Gastroesophageal sphincter (tissue), 4 donors: ENCODE results near the gene RNF224. TPM values are rescaled to one million over a fixed set of nuclear protein-coding genes. Genes with fewer than 3 reads are reported as not detected.

Source experiments
- ATAC-seq: fragments of 150-250 bp; one replicate; pipeline ENCODE4 v1.9.1; 2016; ENCODE audit warnings: mild to moderate bottlenecking, moderate library complexity
- H3K27ac ChIP-seq, 4 donors: fragments of 200-600 bp; sonication (generic) in 3 of 4; 1 replicate in 3 of 4; 2 replicates in 1 of 4; pipeline ENCODE4 v1.5.1; 2016 to 2019
- H3K27me3 ChIP-seq: fragments of 200-600 bp; sonication (generic); one replicate; pipeline ENCODE4 v1.5.1; 2019
- H3K36me3 ChIP-seq, 2 donors: fragments of 200-600 bp; sonication (generic); one replicate each; pipeline ENCODE4 v1.5.1; 2019; ENCODE audit warnings: control low read depth in 1 of 2
- H3K4me1 ChIP-seq, 3 donors: fragments of 200-600 bp; sonication (generic); 1 replicate in 2 of 3; 2 replicates in 1 of 3; pipeline ENCODE4 v1.5.1; 2016 to 2019; ENCODE audit warnings: control low read depth in 2 of 3
- H3K4me3 ChIP-seq, 2 donors: fragments of 200-600 bp; sonication (generic); one replicate each; pipeline ENCODE4 v1.5.1; 2019; ENCODE audit warnings: mild to moderate bottlenecking in 1 of 2, moderate library complexity in 1 of 2
- H3K9me3 ChIP-seq, 3 donors: fragments of 200-600 bp; sonication (generic); one replicate each; pipeline ENCODE4 v1.5.1; 2017 to 2019; ENCODE audit warnings: control low read depth in 2 of 3
- EP300 ChIP-seq: sonication (generic); formaldehyde crosslinking; IDR thresholded peaks from one replicate; pipeline ENCODE4 v1.6.1; 2017; ENCODE audit warnings: antibody characterized with exemption, mild to moderate bottlenecking
- POLR2A ChIP-seq, 2 donors: fragments of 450-650 bp; IDR thresholded peaks; one replicate each; pipeline ENCODE4 v1.6.1; 2017; ENCODE audit warnings: antibody characterized with exemption in 2 of 2, mild to moderate bottlenecking in 2 of 2, moderate library complexity in 1 of 2
- POLR2AphosphoS5 ChIP-seq: sonication (generic); formaldehyde crosslinking; IDR thresholded peaks from one replicate; pipeline ENCODE4 v1.6.1; 2017; ENCODE audit warnings: antibody characterized with exemption
- WGBS, 2 donors: methylation state at CpG; one replicate each; pipeline ENCODE4 v1.1.5; 2018; ENCODE audit warnings: low coverage in 1 of 2; 5-methylcytosine and 5-hydroxymethylcytosine counted together
- total RNA-seq, 4 donors: library from RNA; depleted of rRNA; stranded (reverse); fragments of >200 nt; gene quantifications; one replicate each; pipeline ENCODE4 v1.1.0, GENCODE V29; 2016
- TF ChIP-seq, protein P1 (sequence below), 4 experiments: fragments of 200-600 bp in 2 of 4; fragments of 450-650 bp in 2 of 4; sonication (generic) in 1 of 4; IDR thresholded peaks; one replicate each; pipeline ENCODE4 v1.5.1; 2017 to 2019; ENCODE audit warnings: antibody characterized with exemption in 4 of 4, mild to moderate bottlenecking in 2 of 4, moderate library complexity in 2 of 4

The RNF224 gene
- total RNA-seq, 4 donors from 2014 or later = 0.57 TPM; not detected in 3

DNA sequence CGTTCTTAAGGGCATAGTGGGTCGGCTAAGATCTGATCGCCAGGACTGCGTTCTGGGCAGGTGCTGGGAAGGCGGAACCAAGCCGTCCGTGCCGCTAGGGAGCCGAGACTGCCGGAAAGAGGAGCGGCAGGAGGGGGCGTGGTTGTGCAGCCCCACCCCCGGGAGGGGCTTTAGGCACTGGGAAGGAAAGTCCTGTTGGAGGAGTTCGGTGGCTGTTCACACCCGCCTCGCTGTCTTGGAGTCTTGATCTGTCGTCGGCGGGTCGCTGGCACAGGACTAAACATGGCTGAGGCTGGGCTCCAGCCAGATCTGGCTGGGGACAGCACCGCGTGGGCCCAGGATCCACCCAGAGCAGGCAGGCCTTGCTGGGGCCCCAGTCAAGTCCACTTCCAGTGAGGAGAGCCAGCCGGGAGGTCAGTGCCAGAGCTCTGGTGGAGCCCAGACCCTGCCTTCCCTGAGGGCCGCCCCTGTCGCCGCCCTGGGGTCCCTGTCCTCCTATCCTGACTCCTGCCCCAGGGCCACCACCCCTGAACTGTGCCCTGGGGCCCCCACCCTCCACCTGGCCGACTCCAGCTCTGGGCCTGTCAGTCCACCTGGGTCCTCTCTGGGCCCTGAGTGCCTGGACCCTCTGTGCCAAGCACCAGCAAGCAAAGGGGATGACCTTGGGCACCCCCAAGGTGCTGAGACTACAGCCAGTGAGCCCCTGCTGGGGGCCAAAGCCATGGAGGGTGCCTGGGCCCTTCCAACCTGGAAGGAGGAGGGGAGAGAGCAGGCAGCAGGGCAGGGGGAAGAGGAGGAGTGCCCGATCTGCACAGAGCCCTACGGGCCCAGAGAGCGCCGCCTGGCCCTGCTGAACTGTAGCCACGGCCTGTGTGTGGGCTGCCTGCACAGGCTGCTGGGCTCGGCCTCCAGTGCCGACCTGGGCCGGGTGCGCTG, 9.8 kb upstream of the RNF224 start:
- WGBS, 2 donors = no CpG with 5 or more reads among the region's 36 CpGs
- Histone ChIP-seq H3K36me3 (peaks cover 0 to 28% of the 10 kb centered on the region in 2 donors), H3K9me3 (no peaks in the 10 kb centered on the region), H3K27me3 (no peaks in the 10 kb centered on the region), H3K4me1 (peaks cover 0 to 38% (median 11%) of the 10 kb centered on the region in 3 donors), H3K27ac (no peak overlapping the region), H3K4me3 (peak overlapping the region in 1 of 2 donors; percentile 26)
- peak; percentile 24 for ATAC-seq
- TF ChIP-seq POLR2A (IDR thresholded peaks at IDR 0.05) (no peak), EP300 (no peak), POLR2AphosphoS5 (no peak)
- TF ChIP-seq, protein P1, sequence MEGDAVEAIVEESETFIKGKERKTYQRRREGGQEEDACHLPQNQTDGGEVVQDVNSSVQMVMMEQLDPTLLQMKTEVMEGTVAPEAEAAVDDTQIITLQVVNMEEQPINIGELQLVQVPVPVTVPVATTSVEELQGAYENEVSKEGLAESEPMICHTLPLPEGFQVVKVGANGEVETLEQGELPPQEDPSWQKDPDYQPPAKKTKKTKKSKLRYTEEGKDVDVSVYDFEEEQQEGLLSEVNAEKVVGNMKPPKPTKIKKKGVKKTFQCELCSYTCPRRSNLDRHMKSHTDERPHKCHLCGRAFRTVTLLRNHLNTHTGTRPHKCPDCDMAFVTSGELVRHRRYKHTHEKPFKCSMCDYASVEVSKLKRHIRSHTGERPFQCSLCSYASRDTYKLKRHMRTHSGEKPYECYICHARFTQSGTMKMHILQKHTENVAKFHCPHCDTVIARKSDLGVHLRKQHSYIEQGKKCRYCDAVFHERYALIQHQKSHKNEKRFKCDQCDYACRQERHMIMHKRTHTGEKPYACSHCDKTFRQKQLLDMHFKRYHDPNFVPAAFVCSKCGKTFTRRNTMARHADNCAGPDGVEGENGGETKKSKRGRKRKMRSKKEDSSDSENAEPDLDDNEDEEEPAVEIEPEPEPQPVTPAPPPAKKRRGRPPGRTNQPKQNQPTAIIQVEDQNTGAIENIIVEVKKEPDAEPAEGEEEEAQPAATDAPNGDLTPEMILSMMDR (IDR thresholded peaks at IDR 0.05) = no peak

GRCh38 chr9:137218212-137218753, 9.0 kb upstream of the RNF224 start:
- ATAC-seq = no peak
- H3K27me3 ChIP-seq = no peaks in the 10 kb centered on the region
- no CpG with 5 or more reads among the region's 30 CpGs for WGBS, 2 donors
- H3K36me3 ChIP-seq = peaks cover 0 to 28% of the 10 kb centered on the region in 2 donors
- peaks cover 0 to 45% (median 11%) of the 10 kb centered on the region in 3 donors for H3K4me1 ChIP-seq
- H3K4me3 ChIP-seq = no peak overlapping the region
- no peak for TF ChIP-seq POLR2AphosphoS5
- TF ChIP-seq EP300 = no peak
- TF ChIP-seq, protein P1 (IDR thresholded peaks at IDR 0.05) = no peak
- TF ChIP-seq POLR2A (IDR thresholded peaks at IDR 0.05) = no peak
- H3K9me3 ChIP-seq = no peaks in the 10 kb centered on the region
- H3K27ac ChIP-seq = no peak overlapping the region

GRCh38 chr9:137218754-137219271, 8.5 kb upstream of the RNF224 start:
- Histone ChIP-seq H3K4me3 (no peak overlapping the region), H3K27me3 (no peaks in the 10 kb centered on the region), H3K36me3 (peaks cover 0 to 28% of the 10 kb centered on the region in 2 donors), H3K4me1 (peaks cover 0 to 46% (median 11%) of the 10 kb centered on the region in 3 donors), H3K9me3 (no peaks in the 10 kb centered on the region), H3K27ac (no peak overlapping the region)
- ATAC-seq = no peak
- WGBS, 2 donors = 80% methylated on average over 1 of the region's 12 CpGs; no CpG with 5 or more reads in 1 of the 2 donors
- TF ChIP-seq POLR2A (IDR thresholded peaks at IDR 0.05) (no peak), EP300 (no peak), POLR2AphosphoS5 (no peak)
- TF ChIP-seq, protein P1 (IDR thresholded peaks at IDR 0.05) = no peak

DNA sequence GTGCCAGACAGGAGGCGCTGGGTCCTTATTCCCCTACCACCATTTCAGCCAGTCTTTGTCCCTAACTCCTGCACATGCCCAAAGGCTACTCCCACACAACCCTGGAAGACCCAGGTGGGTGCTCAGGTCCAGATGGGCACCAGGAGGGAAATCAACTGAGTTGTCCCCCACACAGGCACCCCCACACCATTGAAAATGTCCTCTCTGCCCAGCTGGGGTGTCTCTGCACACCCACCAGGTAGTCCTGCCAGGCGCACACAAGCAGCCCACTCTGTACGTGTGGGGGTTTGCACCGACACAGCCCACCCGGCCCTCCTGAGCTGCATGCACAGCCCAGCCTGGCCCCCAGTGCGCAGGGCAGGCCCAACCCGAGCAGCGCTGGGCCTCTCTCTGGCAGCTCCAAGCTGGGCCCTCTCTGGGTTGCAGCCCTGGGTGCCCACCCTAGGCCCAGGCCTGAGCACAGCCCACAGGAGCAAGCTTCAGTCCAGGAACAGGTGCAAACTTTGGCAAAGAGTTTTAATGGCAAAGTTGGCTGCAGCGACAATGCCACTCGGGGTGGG, 7.5 kb upstream of the RNF224 start:
- Histone ChIP-seq H3K9me3 (no peaks in the 10 kb centered on the region), H3K36me3 (peaks cover 0 to 19% of the 10 kb centered on the region in 2 donors), H3K27ac (no peak overlapping the region), H3K4me3 (no peak overlapping the region), H3K27me3 (no peaks in the 10 kb centered on the region), H3K4me1 (peaks cover 0 to 55% (median 16%) of the 10 kb centered on the region in 3 donors)
- TF ChIP-seq, protein P1 (IDR thresholded peaks at IDR 0.05) = no peak
- TF ChIP-seq EP300 = no peak
- no peak for TF ChIP-seq POLR2AphosphoS5
- TF ChIP-seq POLR2A (IDR thresholded peaks at IDR 0.05) = no peak
- WGBS, 2 donors = 80% methylated on average over 2 of the region's 10 CpGs; no CpG with 5 or more reads in 1 of the 2 donors
- no peak for ATAC-seq
